HepG2 (cell line): ENCODE measurements around the gene SCYGR4. TPM values are rescaled to one million over a fixed set of nuclear protein-coding genes. Genes with fewer than 3 reads are reported as not detected.

Source experiments
- ARID2 ChIP-seq: sonication (generic); formaldehyde crosslinking; IDR thresholded peaks from 2 replicates; pipeline ENCODE4 v1.8.1; 2022; ENCODE audit warnings: mild to moderate bottlenecking, missing genetic modification reagents, borderline replicate concordance
- BHLHE40 ChIP-seq: IDR thresholded peaks from 2 replicates; pipeline ENCODE4 v1.6.1; 2011; ENCODE audit warnings: low read length, improper control_type of control experiment
- DPF2 ChIP-seq: sonication (generic); formaldehyde crosslinking; IDR thresholded peaks from 2 replicates; pipeline ENCODE4 v1.4.0; 2020; ENCODE audit warnings: mild to moderate bottlenecking, low read depth, missing genetic modification reagents, borderline replicate concordance
- HIVEP1 ChIP-seq: sonication (generic); formaldehyde crosslinking; IDR thresholded peaks from 2 replicates; pipeline ENCODE4 v1.4.0; 2020; ENCODE audit warnings: mild to moderate bottlenecking, missing genetic modification reagents
- MLXIP ChIP-seq: sonication (generic); formaldehyde crosslinking; IDR thresholded peaks from 2 replicates; pipeline ENCODE4 v1.9.0; 2021; ENCODE audit warnings: missing genetic modification reagents, borderline replicate concordance
- NR2F6 ChIP-seq, 2 experiments: IDR thresholded peaks; 2 replicates each; pipeline ENCODE4 v1.6.1; 2016; ENCODE audit warnings: antibody characterized with exemption in 1 of 2, mild to moderate bottlenecking in 1 of 2
- POGK ChIP-seq: sonication (generic); formaldehyde crosslinking; conservative IDR thresholded peaks from 2 replicates; pipeline ENCODE4 v1.8.0; 2022; ENCODE audit warnings: mild to moderate bottlenecking, moderate library complexity, missing genetic modification reagents
- POLR2A ChIP-seq, 2 experiments: IDR thresholded peaks; 2 replicates each; pipeline ENCODE4 v1.6.1; 2011; ENCODE audit warnings: low read depth in 2 of 2, low read length in 2 of 2, mild to moderate bottlenecking in 1 of 2, moderate library complexity in 1 of 2; ENCODE audit not compliant: insufficient read depth in 1 of 2
- RARA ChIP-seq: IDR thresholded peaks from 2 replicates; pipeline ENCODE4 v1.6.1; 2016; ENCODE audit warnings: missing genetic modification reagents, missing compliant biosample characterization
- SIX1 ChIP-seq: sonication (generic); formaldehyde crosslinking; IDR thresholded peaks from 2 replicates; pipeline ENCODE4 v1.4.0; 2020; ENCODE audit warnings: missing genetic modification reagents, borderline replicate concordance
- TCF7 ChIP-seq: sonication (generic); IDR thresholded peaks from 2 replicates; pipeline ENCODE4 v1.6.1; 2016; ENCODE audit warnings: antibody characterized with exemption, low read depth
- ZBTB40 ChIP-seq, 2 experiments: fragments of 450-650 bp in 1 of 2; sonication (generic) in 1 of 2; formaldehyde crosslinking in 1 of 2; IDR thresholded peaks; 2 replicates each; pipeline versions ENCODE4 v1.6.1 to v1.8.0; 2016 to 2022; ENCODE audit warnings: antibody characterized with exemption in 1 of 2, mild to moderate bottlenecking in 1 of 2, missing genetic modification reagents in 1 of 2
- ZNF674 ChIP-seq: sonication (generic); formaldehyde crosslinking; IDR thresholded peaks from 2 replicates; pipeline ENCODE4 v1.5.0; 2020; ENCODE audit warnings: low read depth, mild to moderate bottlenecking, missing genetic modification reagents
- polyA plus RNA-seq, 8 experiments: library from polyadenylated mRNA; depleted of rRNA in 3 of 8; stranded (reverse) in 7 of 8; unstranded in 1 of 8; fragments of >200 nt; fragmentation: Illumina TruSeq in 4 of 8; extraction: Trizol in 4 of 8; gene quantifications; 2 replicates each; pipeline versions ENCODE4 v1.2.1 to v1.2.3, GENCODE V29; 2011 to 2016; ENCODE audit warnings: low read depth in 4 of 8, missing spikeins in 1 of 8, mixed read lengths in 1 of 8; ENCODE audit not compliant: insufficient read depth in 1 of 8
- total RNA-seq, 5 experiments: library from RNA; depleted of rRNA; stranded (reverse); fragments of >200 nt; fragmentation: Illumina TruSeq; extraction: Trizol; gene quantifications; 2 replicates each; pipeline ENCODE4 v1.2.3, GENCODE V29; 2016; ENCODE audit warnings: low read depth in 1 of 5

SCYGR4 gene
- total and polyA plus RNA-seq, 2 of the 13 experiments (the other 11 are each of a cell fraction or from before 2014, with no cell fraction given) = not detected

- TF ChIP-seq ZBTB40 (IDR thresholded peaks at IDR 0.05) (no peak), ZBTB40 (CRISPR knock-in tag; IDR thresholded peaks at IDR 0.05) (no peak), ARID2 (no peak), BHLHE40 (0 out of 2 replicates have a peak, but pooled peaks have one; percentile 29), RARA (peak; percentile 58), HIVEP1 (no peak), TCF7 (peak; percentile 68), MLXIP (CRISPR knock-in tag) (no peak), ZNF674 (CRISPR knock-in tag) (no peak), POGK (CRISPR knock-in tag) (no peak), DPF2 (CRISPR knock-in tag) (no peak), NR2F6 (IDR thresholded peaks at IDR 0.05) (no peak), NR2F6 (CRISPR knock-in tag; IDR thresholded peaks at IDR 0.05) (0 out of 2 replicates have a peak, but pooled peaks have one; percentile 28), SIX1 (no peak), POLR2A (IDR thresholded peaks at IDR 0.05; ENCODE audit: insufficient read depth in 1 of 2, low read depth in 2 of 2, low read length in 2 of 2) (no peak)
These were observed 36.1 kb downstream of the SCYGR4 start (continued) for GRCh38 chr2:227653419-227653818.
